Endodermal cell (in vitro differentiated cells): ENCODE results near the gene GRID1. TPM values are rescaled to one million over a fixed set of nuclear protein-coding genes. Genes with fewer than 3 reads are reported as not detected.
A peak's percentile ranks its signal among the peaks of the same experiment; 100 is the strongest.

Source experiments
- DNase-seq: peaks from one replicate; pipeline ENCODE4 v3.0.0-alpha.2; 2017
- H3K27ac ChIP-seq: 2 replicates; pipeline ENCODE4 v1.5.1; 2013; ENCODE audit warnings: mild to moderate bottlenecking, low read depth, low read length, moderate library complexity
- H3K27me3 ChIP-seq: 2 replicates; pipeline ENCODE4 v1.6.1; 2013; ENCODE audit warnings: mild to moderate bottlenecking, low read length, moderate library complexity; ENCODE audit not compliant: insufficient read depth, control insufficient read depth, poor library complexity, severe bottlenecking
- H3K36me3 ChIP-seq: 2 replicates; pipeline ENCODE4 v1.7.0; 2013; ENCODE audit warnings: mild to moderate bottlenecking, low read length, moderate library complexity; ENCODE audit not compliant: control insufficient read depth, insufficient read depth
- H3K4me1 ChIP-seq: one replicate; pipeline ENCODE4 v1.7.0; 2013; ENCODE audit warnings: low read length; ENCODE audit not compliant: control insufficient read depth, insufficient read depth
- H3K4me3 ChIP-seq: 2 replicates; pipeline ENCODE4 v1.5.1; 2013; ENCODE audit warnings: mild to moderate bottlenecking, low read length, moderate library complexity
- H3K9ac ChIP-seq: 2 replicates; pipeline ENCODE4 v1.6.1; 2013; ENCODE audit warnings: mild to moderate bottlenecking, low read length, moderate library complexity; ENCODE audit not compliant: poor library complexity, severe bottlenecking; ENCODE audit errors: extremely low read depth
- H3K9me3 ChIP-seq: 2 replicates; pipeline ENCODE4 v1.6.1; 2013; ENCODE audit warnings: mild to moderate bottlenecking, low read length, moderate library complexity; ENCODE audit not compliant: control insufficient read depth
- H3K27ac Mint-ChIP-seq: 2 replicates; pipeline ENCODE4 v1.8.0; 2020; ENCODE audit warnings: mixed read lengths
- H3K27me3 Mint-ChIP-seq: 2 replicates; pipeline ENCODE4 v1.8.0; 2021; ENCODE audit warnings: mild to moderate bottlenecking, mixed read lengths; ENCODE audit not compliant: insufficient read depth
- H3K36me3 Mint-ChIP-seq: 2 replicates; pipeline ENCODE4 v1.8.0; 2020; ENCODE audit warnings: low read depth, mixed read lengths
- H3K4me1 Mint-ChIP-seq: 2 replicates; pipeline ENCODE4 v1.8.0; 2020; ENCODE audit warnings: mixed read lengths
- H3K4me3 Mint-ChIP-seq: 2 replicates; pipeline ENCODE4 v1.8.0; 2020; ENCODE audit warnings: mild to moderate bottlenecking, moderate library complexity, mixed read lengths
- H3K9me3 Mint-ChIP-seq: 2 replicates; pipeline ENCODE4 v1.8.0; 2020; ENCODE audit warnings: mild to moderate bottlenecking, mixed read lengths
- CTCF ChIP-seq: fragments of 200-600 bp; sonication (generic); conservative IDR thresholded peaks from 2 replicates; pipeline ENCODE4 v1.5.0; 2021; ENCODE audit warnings: antibody characterized with exemption, mild to moderate bottlenecking
- WGBS, 2 experiments: methylation state at CpG; one replicate each; pipeline versions ENCODE4 v1.1.5 to v1.1.7; 2013; ENCODE audit warnings: missing lambda C conversion rate in 2 of 2, mixed read lengths in 1 of 2; ENCODE audit not compliant: insufficient coverage in 1 of 2, insufficient read length in 1 of 2; 5-methylcytosine and 5-hydroxymethylcytosine counted together
- total RNA-seq, 2 donors: library from RNA; stranded (reverse); fragmentation: NEBNext Ultra II Directional in 1 of 2; extraction: Animal tissue kit (Norgen Biotek cat#: 25700) in 1 of 2; gene quantifications; 2 replicates in 1 of 2; 3 replicates in 1 of 2; pipeline ENCODE4 v1.2.1, GENCODE V29; 2021

Gene GRID1
- total RNA-seq, 2 donors from 2014 or later = 0.13 to 0.53 TPM

GRCh38 chr10:86084585-86084984 lies 282.0 kb downstream of the GRID1 start:
- Histone ChIP-seq H3K27me3 (no peaks in the 10 kb centered on the region), H3K4me1 (no peaks in the 10 kb centered on the region), H3K4me3 (no peak overlapping the region), H3K9me3 (no peaks in the 10 kb centered on the region), H3K36me3 (no peaks in the 10 kb centered on the region), H3K27ac (no peak overlapping the region), H3K9ac (no peak overlapping the region)
- Mint-ChIP-seq H3K36me3 (no peaks in the 10 kb centered on the region), H3K27ac (no peak overlapping the region), H3K9me3 (no peaks in the 10 kb centered on the region), H3K27me3 (peaks cover 16% of the 10 kb centered on the region), H3K4me1 (peaks cover 8% of the 10 kb centered on the region), H3K4me3 (no peak overlapping the region)
- WGBS, 2 experiments = 80 to 100% methylated on average over 3 of the region's 3 CpGs
- no peak for TF ChIP-seq CTCF
- DNase-seq = no peak

- Histone ChIP-seq H3K36me3 (no peaks in the 10 kb centered on the region), H3K9me3 (no peaks in the 10 kb centered on the region), H3K27me3 (no peaks in the 10 kb centered on the region), H3K27ac (no peak overlapping the region), H3K4me1 (peaks cover 2% of the 10 kb centered on the region), H3K4me3 (no peak overlapping the region), H3K9ac (no peak overlapping the region)
- no peak overlapping the region for H3K4me3 Mint-ChIP-seq
- no peaks in the 10 kb centered on the region for H3K36me3 Mint-ChIP-seq
- no peak for TF ChIP-seq CTCF
- H3K9me3 Mint-ChIP-seq = no peaks in the 10 kb centered on the region
- peak; percentile 22 for DNase-seq
- H3K27me3 Mint-ChIP-seq = peaks cover 16% of the 10 kb centered on the region
- no peak overlapping the region for H3K27ac Mint-ChIP-seq
- WGBS, 2 experiments = 92 to 95% methylated on average over 7 to 9 of the region's 9 CpGs
- H3K4me1 Mint-ChIP-seq = peaks cover 13% of the 10 kb centered on the region
These were observed 282.9 kb downstream of the GRID1 start for GRCh38 chr10:86083664-86084175.

GRCh38 chr10:86083206-86083605 lies 283.4 kb downstream of the GRID1 start:
- Histone ChIP-seq H3K36me3 (no peaks in the 10 kb centered on the region), H3K27ac (no peak overlapping the region), H3K9ac (no peak overlapping the region), H3K4me3 (no peak overlapping the region), H3K4me1 (peaks cover 2% of the 10 kb centered on the region), H3K9me3 (no peaks in the 10 kb centered on the region), H3K27me3 (no peaks in the 10 kb centered on the region)
- Mint-ChIP-seq H3K4me1 (peaks cover 16% of the 10 kb centered on the region), H3K4me3 (no peak overlapping the region), H3K36me3 (no peaks in the 10 kb centered on the region), H3K27me3 (peaks cover 16% of the 10 kb centered on the region), H3K9me3 (no peaks in the 10 kb centered on the region), H3K27ac (no peak overlapping the region)
- no peak for DNase-seq
- no peak for TF ChIP-seq CTCF
- WGBS, 2 experiments = 83 to 87% methylated on average over 12 of the region's 12 CpGs
